ENCODE measurements around the gene PDCD1.
"Not testable (repeated sequence)": the region's sequence is repeated elsewhere in the genome, so short reads cannot be mapped to it uniquely, and the experiment has no call there.

Gene PDCD1

GRCh38 chr2:241849616-241850543 lies 8.8 kb downstream of the PDCD1 start:
- DNase-seq, result no peak

GRCh38 chr2:241848761-241849615 lies 9.7 kb downstream of the PDCD1 start:
- DNase-seq, result no peak

- DNase-seq, result no peak
Observed at GRCh38 chr2:241846406-241846805, 12.3 kb downstream of the PDCD1 start.

GRCh38 chr2:241844831-241845578 lies 13.7 kb downstream of the PDCD1 start:
- no peak for DNase-seq

- peak; percentile 89 to 91 for DNase-seq
Observed at GRCh38 chr2:241844066-241844728, 14.5 kb downstream of the PDCD1 start.

GRCh38 chr2:241843321-241844065 lies 15.2 kb downstream of the PDCD1 start:
- no peak for DNase-seq

- peak; percentile 55 to 67 for DNase-seq
Observed at GRCh38 chr2:241842620-241843211, 16.0 kb downstream of the PDCD1 start.

- no peak for DNase-seq
Observed at GRCh38 chr2:241842067-241842415, 16.7 kb downstream of the PDCD1 start.

GRCh38 chr2:241841181-241842066 lies 17.3 kb downstream of the PDCD1 start:
- DNase-seq, result no peak

- DNase-seq, result no peak
Observed at GRCh38 chr2:241837197-241837965, 21.3 kb downstream of the PDCD1 start.

GRCh38 chr2:241836292-241836691 lies 22.4 kb downstream of the PDCD1 start:
- no peak for DNase-seq

GRCh38 chr2:241835611-241836010 lies 23.1 kb downstream of the PDCD1 start:
- DNase-seq, result no peak

GRCh38 chr2:241834527-241835210 lies 24.0 kb downstream of the PDCD1 start:
- no peak for DNase-seq

- not testable (repeated sequence) for DNase-seq
Observed at GRCh38 chr2:241833756-241834526, 24.8 kb downstream of the PDCD1 start.

GRCh38 chr2:241833101-241833663 lies 25.5 kb downstream of the PDCD1 start:
- no peak for DNase-seq

GRCh38 chr2:241827394-241827793 lies 31.3 kb downstream of the PDCD1 start:
- no peak for DNase-seq
